GM23248 (cell line): ENCODE data around the gene COL9A1. TPM values are rescaled to one million over a fixed set of nuclear protein-coding genes. Genes with fewer than 3 reads are reported as not detected.

Source experiments
- DNase-seq: peaks from one replicate; pipeline ENCODE4 v3.0.0-alpha.2; 2015
- H2AFZ ChIP-seq: fragments of 200-600 bp; sonication (generic); 2 replicates; pipeline ENCODE4 v1.6.1; 2016; ENCODE audit warnings: antibody characterized with exemption
- H3F3A ChIP-seq: fragments of 200-600 bp; sonication (generic); 2 replicates; pipeline ENCODE4 v1.6.1; 2016; ENCODE audit warnings: mild to moderate bottlenecking, antibody characterized with exemption, mixed run types; ENCODE audit not compliant: insufficient read depth
- H3K27ac ChIP-seq: fragments of 200-600 bp; sonication (generic); 2 replicates; pipeline ENCODE4 v1.5.1; 2016; ENCODE audit warnings: mild to moderate bottlenecking
- H3K27me3 ChIP-seq: fragments of 200-600 bp; sonication (generic); replicated peaks from 2 replicates; pipeline ENCODE4 v1.6.1; 2016; ENCODE audit warnings: mild to moderate bottlenecking; ENCODE audit not compliant: insufficient read depth
- H3K36me3 ChIP-seq: fragments of 200-600 bp; sonication (generic); 2 replicates; pipeline ENCODE4 v1.6.1; 2016; ENCODE audit warnings: low read depth, mild to moderate bottlenecking
- H3K4me1 ChIP-seq: fragments of 200-600 bp; sonication (generic); 2 replicates; pipeline ENCODE4 v1.6.1; 2016; ENCODE audit warnings: mild to moderate bottlenecking; ENCODE audit not compliant: insufficient read depth
- H3K4me2 ChIP-seq: fragments of 200-600 bp; sonication (generic); one replicate; pipeline ENCODE4 v1.6.1; 2016; ENCODE audit warnings: mild to moderate bottlenecking; ENCODE audit not compliant: unreplicated experiment
- H3K4me3 ChIP-seq: fragments of 200-600 bp; sonication (generic); 2 replicates; pipeline ENCODE4 v1.5.1; 2016; ENCODE audit warnings: mild to moderate bottlenecking
- H3K79me2 ChIP-seq: fragments of 200-600 bp; sonication (generic); 2 replicates; pipeline ENCODE4 v1.6.1; 2016; ENCODE audit warnings: mild to moderate bottlenecking; ENCODE audit not compliant: insufficient read depth
- H3K9ac ChIP-seq: fragments of 200-600 bp; sonication (generic); 2 replicates; pipeline ENCODE4 v1.6.1; 2016; ENCODE audit warnings: mild to moderate bottlenecking
- H3K9me2 ChIP-seq: fragments of 200-600 bp; sonication (generic); 2 replicates; pipeline ENCODE4 v1.6.1; 2016; ENCODE audit warnings: mixed run types, mild to moderate bottlenecking, moderate library complexity; ENCODE audit not compliant: insufficient read depth
- H3K9me3 ChIP-seq: fragments of 200-600 bp; sonication (generic); one replicate; pipeline ENCODE4 v1.6.1; 2017; ENCODE audit warnings: low read depth
- H4K20me1 ChIP-seq: fragments of 200-600 bp; sonication (generic); 2 replicates; pipeline ENCODE4 v1.6.0; 2016; ENCODE audit not compliant: insufficient read depth
- EZH2 ChIP-seq: fragments of 200-600 bp; sonication (generic); IDR thresholded peaks from 2 replicates; pipeline ENCODE4 v1.6.1; 2018; ENCODE audit warnings: antibody characterized with exemption, mild to moderate bottlenecking; ENCODE audit not compliant: insufficient read depth, poor library complexity, severe bottlenecking
- EZH2phosphoT487 ChIP-seq: fragments of 200-600 bp; sonication (generic); IDR thresholded peaks from 2 replicates; pipeline ENCODE4 v1.6.1; 2018; ENCODE audit warnings: antibody characterized with exemption, moderate library complexity, mild to moderate bottlenecking, low read depth; ENCODE audit not compliant: insufficient read depth
- WGBS, 2 experiments: methylation state at CpG; one replicate each; pipeline ENCODE4 v1.1.6; 2015 to 2017; ENCODE audit warnings: low lambda C conversion rate in 2 of 2, low coverage in 1 of 2; ENCODE audit errors: missing lambda C conversion rate in 2 of 2; 5-methylcytosine and 5-hydroxymethylcytosine counted together
- in situ Hi-C: fragments of 300-500 bp; cut with MboI; formaldehyde crosslinking; loops from 2 replicates; pipeline ENCODE4 v1.15.0; 2020
- polyA plus RNA-seq: library from polyadenylated mRNA; unstranded; fragments of >200 nt; fragmentation: Nextera tagmentation; extraction: Ambion mirVana; gene quantifications from 2 replicates; pipeline ENCODE4 v1.2.1, GENCODE V29; 2016
- total RNA-seq: library from RNA; depleted of rRNA; stranded (reverse); fragments of >200 nt; shearing (Covaris generic); gene quantifications from 2 replicates; pipeline ENCODE4 v1.2.3, GENCODE V29; 2014

The COL9A1 gene
- total and polyA plus RNA-seq, 2 experiments from 2014 or later, result not detected

GRCh38 chr6:70221715-70222438, 81.0 kb downstream of the COL9A1 start:
- Histone ChIP-seq H3K27me3 (peaks cover 17% of the 10 kb centered on the region; the same call in 1 of the 2 replicates), H3K9me2 (no peaks in the 10 kb centered on the region), H3F3A (no peaks in the 10 kb centered on the region), H4K20me1 (no peaks in the 10 kb centered on the region), H3K79me2 (no peaks in the 10 kb centered on the region), H2AFZ (no peak overlapping the region), H3K4me1 (no peaks in the 10 kb centered on the region), H3K27ac (no peak overlapping the region), H3K36me3 (no peaks in the 10 kb centered on the region), H3K4me2 (no peak overlapping the region), H3K4me3 (no peak overlapping the region), H3K9me3 (no peaks in the 10 kb centered on the region), H3K9ac (no peak overlapping the region)
- DNase-seq, result no peak
- TF ChIP-seq EZH2phosphoT487 (no peak), EZH2 (no peak)
- WGBS, 2 experiments, result 46 to 48% methylated on average over 6 of the region's 6 CpGs
- in situ Hi-C loops, result no loop called here

- H3K9me3 ChIP-seq, result no peaks in the 10 kb centered on the region
- no peaks in the 10 kb centered on the region for H3K79me2 ChIP-seq
- H3K4me1 ChIP-seq, result no peaks in the 10 kb centered on the region
- no peak overlapping the region for H3K4me2 ChIP-seq
- H3F3A ChIP-seq, result no peaks in the 10 kb centered on the region
- peaks cover 17% of the 10 kb centered on the region; the same call in 1 of the 2 replicates for H3K27me3 ChIP-seq
- no peaks in the 10 kb centered on the region for H3K36me3 ChIP-seq
- H2AFZ ChIP-seq, result no peak overlapping the region
- H3K4me3 ChIP-seq, result no peak overlapping the region
- in situ Hi-C loops, result no loop called here
- H3K9ac ChIP-seq, result no peak overlapping the region
- no peaks in the 10 kb centered on the region for H4K20me1 ChIP-seq
- H3K9me2 ChIP-seq, result no peaks in the 10 kb centered on the region
- TF ChIP-seq EZH2phosphoT487 (no peak), EZH2 (no peak)
- WGBS, 2 experiments, result 21% methylated on average over 4 of the region's 4 CpGs
- peak; percentile 37 for DNase-seq
- H3K27ac ChIP-seq, result no peak overlapping the region
Measured at GRCh38 chr6:70221025-70221714, 81.7 kb downstream of the COL9A1 start.

- in situ Hi-C loops, result no loop called here
- H3K36me3 ChIP-seq, result no peaks in the 10 kb centered on the region
- peaks cover 23% of the 10 kb centered on the region; the same call in 1 of the 2 replicates for H3K27me3 ChIP-seq
Measured at GRCh38 chr6:70219943-70220613, 82.8 kb downstream of the COL9A1 start.

GRCh38 chr6:70216767-70217166, 86.1 kb downstream of the COL9A1 start:
- in situ Hi-C loops, result no loop called here
- Histone ChIP-seq H3K4me2 (no peak overlapping the region), H3K27ac (no peak overlapping the region), H3K4me1 (no peaks in the 10 kb centered on the region), H3K9ac (no peak overlapping the region), H3F3A (no peaks in the 10 kb centered on the region), H3K9me2 (no peaks in the 10 kb centered on the region), H3K4me3 (no peak overlapping the region), H3K79me2 (no peaks in the 10 kb centered on the region), H3K27me3 (peaks cover 11% of the 10 kb centered on the region; the same call in 1 of the 2 replicates), H4K20me1 (no peaks in the 10 kb centered on the region), H2AFZ (no peak overlapping the region), H3K36me3 (no peaks in the 10 kb centered on the region), H3K9me3 (no peaks in the 10 kb centered on the region)
- no peak for DNase-seq
- 26 to 37% methylated on average over 8 of the region's 8 CpGs for WGBS, 2 experiments
- no peak for TF ChIP-seq EZH2
- no peak for TF ChIP-seq EZH2phosphoT487

More at GRCh38 chr6:70219943-70220613, 82.8 kb downstream of the COL9A1 start:
- DNase-seq, result no peak
- no peak for TF ChIP-seq EZH2
- no peak for TF ChIP-seq EZH2phosphoT487
- H2AFZ ChIP-seq, result no peak overlapping the region
- no peak overlapping the region for H3K27ac ChIP-seq
- no peaks in the 10 kb centered on the region for H3F3A ChIP-seq
- H3K4me1 ChIP-seq, result no peaks in the 10 kb centered on the region
- WGBS, 2 experiments, result 30 to 35% methylated on average over 1 of the region's 1 CpG
- H4K20me1 ChIP-seq, result no peaks in the 10 kb centered on the region
- no peaks in the 10 kb centered on the region for H3K79me2 ChIP-seq
- H3K9ac ChIP-seq, result no peak overlapping the region
- H3K9me3 ChIP-seq, result no peaks in the 10 kb centered on the region
- no peak overlapping the region for H3K4me2 ChIP-seq
- H3K4me3 ChIP-seq, result no peak overlapping the region
- no peaks in the 10 kb centered on the region for H3K9me2 ChIP-seq
